ENCODE data around the gene PEX14. TPM values are rescaled to one million over a fixed set of nuclear protein-coding genes. Genes with fewer than 3 reads are reported as not detected.

The PEX14 gene
- total RNA-seq, 1 donor from 2014 or later = 27.4 TPM

GRCh38 chr1:10532362-10532761 lies 57.6 kb downstream of the PEX14 start:
- no peak for TF ChIP-seq CTCF (IDR thresholded peaks at IDR 0.05; ENCODE audit: insufficient read depth, low read length, poor library complexity, severe bottlenecking)
- Histone ChIP-seq H3K4me3 (ENCODE audit: low read depth, low read length) (no peak overlapping the region), H3K36me3 (ENCODE audit: control insufficient read depth, insufficient read depth, low read length) (no peaks in the 10 kb centered on the region), H3K27me3 (ENCODE audit: control insufficient read depth, insufficient read depth, low read length) (no peaks in the 10 kb centered on the region)
- DNase-seq (ENCODE audit: low read depth) = no peak

GRCh38 chr1:10534519-10534918 lies 59.8 kb downstream of the PEX14 start:
- no peak for TF ChIP-seq CTCF (IDR thresholded peaks at IDR 0.05; ENCODE audit: insufficient read depth, low read length, poor library complexity, severe bottlenecking)
- Histone ChIP-seq H3K36me3 (ENCODE audit: control insufficient read depth, insufficient read depth, low read length) (no peaks in the 10 kb centered on the region), H3K27me3 (ENCODE audit: control insufficient read depth, insufficient read depth, low read length) (no peaks in the 10 kb centered on the region), H3K4me3 (ENCODE audit: low read depth, low read length) (no peak overlapping the region)
- no peak for DNase-seq (ENCODE audit: low read depth)

GRCh38 chr1:10536133-10536770 lies 61.5 kb downstream of the PEX14 start:
- no peaks in the 10 kb centered on the region for H3K27me3 ChIP-seq (ENCODE audit: control insufficient read depth, insufficient read depth, low read length)
- TF ChIP-seq CTCF (IDR thresholded peaks at IDR 0.05; ENCODE audit: insufficient read depth, low read length, poor library complexity, severe bottlenecking) = no peak
- no peaks in the 10 kb centered on the region for H3K36me3 ChIP-seq (ENCODE audit: control insufficient read depth, insufficient read depth, low read length)
- DNase-seq (ENCODE audit: low read depth) = no peak
- H3K4me3 ChIP-seq (ENCODE audit: low read depth, low read length) = no peak overlapping the region

DNA sequence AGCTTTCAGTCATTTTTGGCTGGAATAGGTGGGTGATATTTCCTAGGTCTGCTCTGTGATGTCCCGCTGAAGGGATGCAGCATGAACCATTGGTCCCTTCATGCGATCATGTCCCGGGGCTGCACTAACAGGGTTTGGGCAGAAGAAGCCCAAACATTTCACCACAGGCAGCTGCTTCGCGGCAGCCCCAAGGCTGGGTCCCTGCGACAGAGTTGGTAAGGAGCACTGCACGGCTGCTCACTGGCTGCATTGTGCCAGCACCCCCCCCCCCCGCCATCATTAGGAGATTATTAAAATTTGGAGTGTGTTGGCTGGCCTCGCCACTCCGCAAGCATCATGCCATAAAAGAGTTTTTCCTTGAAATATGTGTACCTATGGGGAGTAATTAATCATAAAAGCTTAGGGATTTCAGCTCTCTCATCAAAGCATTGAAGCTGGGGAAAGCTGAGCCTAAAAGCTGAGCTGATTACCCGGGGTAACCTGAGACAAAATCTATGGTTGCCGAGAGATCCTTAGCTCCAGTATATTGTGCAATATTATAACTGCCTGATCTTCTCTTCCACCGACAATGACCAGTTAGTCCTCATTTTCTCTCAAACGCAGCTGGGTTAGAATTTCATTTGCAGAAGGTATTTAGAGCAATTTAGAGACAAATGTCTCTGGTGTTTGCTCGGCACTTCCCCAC lies 62.5 kb downstream of the PEX14 start:
- no peaks in the 10 kb centered on the region for H3K27me3 ChIP-seq (ENCODE audit: control insufficient read depth, insufficient read depth, low read length)
- H3K4me3 ChIP-seq (ENCODE audit: low read depth, low read length) = no peak overlapping the region
- no peak for TF ChIP-seq CTCF (IDR thresholded peaks at IDR 0.05; ENCODE audit: insufficient read depth, low read length, poor library complexity, severe bottlenecking)
- H3K36me3 ChIP-seq (ENCODE audit: control insufficient read depth, insufficient read depth, low read length) = no peaks in the 10 kb centered on the region
- DNase-seq (ENCODE audit: low read depth) = no peak

DNA sequence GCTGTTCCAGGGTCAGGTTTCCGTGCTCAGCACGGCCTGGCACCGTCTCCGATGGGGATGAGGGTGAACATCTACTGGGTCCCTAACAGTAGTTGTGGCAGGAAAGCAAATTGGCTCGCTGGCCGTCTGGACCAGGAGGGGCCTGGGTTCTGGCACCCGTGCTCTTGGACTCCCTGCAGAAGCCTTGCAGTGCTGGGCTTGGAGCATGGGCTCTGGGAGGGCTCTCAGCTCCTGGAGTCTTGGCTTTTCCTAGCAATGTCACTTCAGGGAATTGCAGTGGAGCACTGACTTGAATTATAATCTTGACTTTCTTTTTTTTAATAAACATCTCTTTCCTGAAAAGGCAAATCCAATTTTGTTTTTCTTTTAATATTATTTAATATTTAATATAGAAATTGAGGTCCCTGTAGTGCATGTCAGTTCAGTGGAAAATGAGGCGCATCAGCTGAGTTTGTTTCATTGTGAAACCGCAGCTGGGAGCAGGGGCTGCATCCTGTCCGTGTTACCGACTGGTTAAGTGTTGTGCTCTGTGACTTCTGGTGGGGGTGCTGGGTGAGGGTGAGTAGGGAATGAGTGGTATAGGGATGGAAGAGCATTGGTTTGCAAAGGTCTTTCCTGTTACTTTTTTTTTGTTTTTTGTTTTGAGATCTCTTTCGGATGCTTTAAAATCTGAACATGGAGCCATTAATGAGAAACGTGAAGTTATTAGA lies 64.1 kb downstream of the PEX14 start:
- no peak overlapping the region for H3K4me3 ChIP-seq (ENCODE audit: low read depth, low read length)
- no peak for TF ChIP-seq CTCF (IDR thresholded peaks at IDR 0.05; ENCODE audit: insufficient read depth, low read length, poor library complexity, severe bottlenecking)
- H3K27me3 ChIP-seq (ENCODE audit: control insufficient read depth, insufficient read depth, low read length) = no peaks in the 10 kb centered on the region
- no peaks in the 10 kb centered on the region for H3K36me3 ChIP-seq (ENCODE audit: control insufficient read depth, insufficient read depth, low read length)
- no peak for DNase-seq (ENCODE audit: low read depth)
